Measurements from ENCODE around the gene ZNF346. TPM values are rescaled to one million over a fixed set of nuclear protein-coding genes. Genes with fewer than 3 reads are reported as not detected.

The ZNF346 gene
- total RNA-seq, 1 experiment from 2014 or later, result 32.5 TPM

DNA sequence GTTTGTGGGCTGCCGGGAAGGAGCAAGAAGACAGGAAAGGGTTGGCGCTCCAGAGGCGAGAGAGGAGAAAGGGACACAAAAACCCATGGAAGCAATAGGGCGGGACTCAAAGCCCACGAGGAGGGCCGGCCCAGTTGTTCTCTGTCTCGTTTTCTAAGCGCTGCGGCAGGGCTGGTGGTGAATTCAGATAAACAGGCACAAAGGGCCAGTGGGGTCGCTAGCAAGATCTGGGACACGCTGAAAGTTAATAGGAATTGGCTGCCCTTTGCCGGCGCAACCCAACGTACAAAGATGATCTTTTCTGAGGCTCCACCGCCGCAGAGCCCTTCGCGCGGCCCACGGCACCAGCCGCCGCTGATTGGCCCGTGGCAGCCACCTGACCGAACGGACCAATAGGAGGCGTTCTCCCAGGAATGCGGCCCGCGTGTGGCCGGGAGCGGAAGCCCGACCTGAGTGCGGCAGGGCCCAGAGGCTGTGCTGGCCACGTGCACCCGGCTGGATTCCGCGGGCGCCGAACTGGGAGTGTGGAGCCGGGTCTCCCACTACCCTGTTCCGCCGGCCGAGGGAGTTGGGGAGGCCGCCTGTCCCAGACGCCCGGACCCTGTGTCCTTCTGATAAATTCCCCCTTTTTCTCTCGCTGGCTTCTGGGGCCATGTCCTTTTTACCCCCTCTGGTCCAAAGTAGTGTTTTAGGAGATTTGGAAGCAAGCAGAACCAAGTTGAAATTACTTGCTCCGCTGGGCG lies 94.3 kb downstream of the ZNF346 start:
- Mint-ChIP-seq H3K9me3 (ENCODE audit: unreplicated experiment) (no peaks in the 10 kb centered on the region), H3K27me3 (ENCODE audit: insufficient read depth, unreplicated experiment) (no peaks in the 10 kb centered on the region), H3K27ac (ENCODE audit: low read depth, unreplicated experiment) (no peak overlapping the region), H3K36me3 (ENCODE audit: insufficient read depth, unreplicated experiment) (no peaks in the 10 kb centered on the region), H3K4me3 (ENCODE audit: unreplicated experiment) (no peak overlapping the region), H3K4me1 (ENCODE audit: insufficient read depth, unreplicated experiment) (peaks cover 4% of the 10 kb centered on the region)
- TF ChIP-seq, protein P1, sequence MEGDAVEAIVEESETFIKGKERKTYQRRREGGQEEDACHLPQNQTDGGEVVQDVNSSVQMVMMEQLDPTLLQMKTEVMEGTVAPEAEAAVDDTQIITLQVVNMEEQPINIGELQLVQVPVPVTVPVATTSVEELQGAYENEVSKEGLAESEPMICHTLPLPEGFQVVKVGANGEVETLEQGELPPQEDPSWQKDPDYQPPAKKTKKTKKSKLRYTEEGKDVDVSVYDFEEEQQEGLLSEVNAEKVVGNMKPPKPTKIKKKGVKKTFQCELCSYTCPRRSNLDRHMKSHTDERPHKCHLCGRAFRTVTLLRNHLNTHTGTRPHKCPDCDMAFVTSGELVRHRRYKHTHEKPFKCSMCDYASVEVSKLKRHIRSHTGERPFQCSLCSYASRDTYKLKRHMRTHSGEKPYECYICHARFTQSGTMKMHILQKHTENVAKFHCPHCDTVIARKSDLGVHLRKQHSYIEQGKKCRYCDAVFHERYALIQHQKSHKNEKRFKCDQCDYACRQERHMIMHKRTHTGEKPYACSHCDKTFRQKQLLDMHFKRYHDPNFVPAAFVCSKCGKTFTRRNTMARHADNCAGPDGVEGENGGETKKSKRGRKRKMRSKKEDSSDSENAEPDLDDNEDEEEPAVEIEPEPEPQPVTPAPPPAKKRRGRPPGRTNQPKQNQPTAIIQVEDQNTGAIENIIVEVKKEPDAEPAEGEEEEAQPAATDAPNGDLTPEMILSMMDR (IDR thresholded peaks at IDR 0.05; ENCODE audit: unreplicated experiment), result no peak
- POLR2A ChIA-PET, result no interaction called here
- intact Hi-C loops (cut with micrococcal nuclease), result no loop called here
- DNase-seq (ENCODE audit: unreplicated experiment), result no peak
- CTCF ChIA-PET, result interaction anchor here (1.2 kb wide), 1 partner anchor 9 kb away, joined by 3 read pairs; no protein-coding TSS in a partner anchor
- no TSS peak for BruUV-seq (replicated peaks)

DNA sequence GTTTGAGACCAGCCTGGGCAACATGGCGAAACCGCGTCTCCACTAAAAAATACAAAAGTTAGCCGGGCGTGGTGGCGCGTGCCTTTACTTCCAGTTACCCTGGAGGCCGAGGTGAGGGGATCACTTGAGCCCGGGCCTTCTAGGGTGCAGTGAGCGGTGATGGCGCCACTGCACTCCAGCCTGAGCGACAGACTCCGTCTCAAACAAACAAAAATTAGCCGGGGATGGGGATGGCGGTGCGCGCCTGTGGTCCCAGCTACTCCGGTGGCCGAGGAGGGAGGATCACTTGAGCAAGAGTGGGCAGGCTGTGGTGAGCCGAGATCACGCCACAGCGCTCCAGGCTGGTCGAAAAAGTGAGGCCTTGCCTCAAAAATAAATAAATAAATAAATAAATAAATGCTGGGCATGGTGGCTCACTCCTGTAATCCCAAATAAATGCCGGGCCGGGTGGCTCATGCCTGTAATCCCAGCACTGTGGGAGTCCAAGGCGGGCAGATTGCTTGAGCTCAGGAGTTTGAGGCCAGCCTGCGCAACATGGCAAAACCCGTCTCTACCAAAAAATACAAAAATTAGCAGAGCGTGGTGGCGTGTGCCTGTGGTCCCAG lies 95.0 kb downstream of the ZNF346 start:
- Mint-ChIP-seq H3K27me3 (ENCODE audit: insufficient read depth, unreplicated experiment) (no peaks in the 10 kb centered on the region), H3K9me3 (ENCODE audit: unreplicated experiment) (no peaks in the 10 kb centered on the region), H3K4me1 (ENCODE audit: insufficient read depth, unreplicated experiment) (peaks cover 4% of the 10 kb centered on the region), H3K36me3 (ENCODE audit: insufficient read depth, unreplicated experiment) (no peaks in the 10 kb centered on the region), H3K4me3 (ENCODE audit: unreplicated experiment) (no peak overlapping the region), H3K27ac (ENCODE audit: low read depth, unreplicated experiment) (no peak overlapping the region)
- BruUV-seq (replicated peaks), result no TSS peak
- no peak for DNase-seq (ENCODE audit: unreplicated experiment)
- TF ChIP-seq, protein P1 (IDR thresholded peaks at IDR 0.05; ENCODE audit: unreplicated experiment), result no peak
- CTCF ChIA-PET, result interaction anchor here (0.6 to 1.6 kb wide), 3 partner anchors 10 to 1083 kb away, joined by 3 to 6 read pairs (median 3); no protein-coding TSS in a partner anchor
- intact Hi-C loops (cut with micrococcal nuclease), result no loop called here
- POLR2A ChIA-PET, result interaction anchor here (0.6 kb wide), 1 partner anchor 31 kb away, joined by 3 read pairs; no protein-coding TSS in a partner anchor

DNA sequence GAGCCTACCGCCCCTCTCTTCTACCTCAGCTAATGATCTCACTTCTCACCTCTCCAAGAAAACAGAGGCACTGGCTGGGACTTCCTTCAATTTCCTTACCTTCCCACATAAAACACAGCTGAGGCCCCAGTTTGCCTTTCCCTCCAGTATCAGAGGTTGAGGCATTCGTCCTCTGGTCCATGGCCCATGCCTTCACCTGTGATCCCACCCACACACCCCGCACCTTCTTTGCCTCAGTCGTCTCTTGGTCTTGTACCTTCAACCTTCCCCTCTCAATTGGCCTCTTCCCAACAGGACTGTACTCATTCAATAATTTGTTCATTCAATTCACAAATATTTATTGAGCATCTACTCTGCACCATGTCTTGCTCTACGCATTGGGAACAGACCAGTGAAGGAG lies 100.1 kb downstream of the ZNF346 start:
- no peak for DNase-seq (ENCODE audit: unreplicated experiment)
- Mint-ChIP-seq H3K27me3 (ENCODE audit: insufficient read depth, unreplicated experiment) (no peaks in the 10 kb centered on the region), H3K9me3 (ENCODE audit: unreplicated experiment) (no peaks in the 10 kb centered on the region), H3K4me3 (ENCODE audit: unreplicated experiment) (no peak overlapping the region), H3K36me3 (ENCODE audit: insufficient read depth, unreplicated experiment) (peaks cover 5% of the 10 kb centered on the region), H3K4me1 (ENCODE audit: insufficient read depth, unreplicated experiment) (peaks cover 5% of the 10 kb centered on the region), H3K27ac (ENCODE audit: low read depth, unreplicated experiment) (no peak overlapping the region)
- ChIA-PET POLR2A (interaction anchor here (0.6 kb wide), 1 partner anchor 282 kb away, joined by 3 read pairs; no protein-coding TSS in a partner anchor), CTCF (interaction anchor here (0.9 to 2.8 kb wide), 2 partner anchors 10 to 62 kb away, joined by 4 to 21 read pairs; no protein-coding TSS in a partner anchor)
- TF ChIP-seq, protein P1 (IDR thresholded peaks at IDR 0.05; ENCODE audit: unreplicated experiment), result no peak
- BruUV-seq (replicated peaks), result no TSS peak
- intact Hi-C loops (cut with micrococcal nuclease), result no loop called here

DNA sequence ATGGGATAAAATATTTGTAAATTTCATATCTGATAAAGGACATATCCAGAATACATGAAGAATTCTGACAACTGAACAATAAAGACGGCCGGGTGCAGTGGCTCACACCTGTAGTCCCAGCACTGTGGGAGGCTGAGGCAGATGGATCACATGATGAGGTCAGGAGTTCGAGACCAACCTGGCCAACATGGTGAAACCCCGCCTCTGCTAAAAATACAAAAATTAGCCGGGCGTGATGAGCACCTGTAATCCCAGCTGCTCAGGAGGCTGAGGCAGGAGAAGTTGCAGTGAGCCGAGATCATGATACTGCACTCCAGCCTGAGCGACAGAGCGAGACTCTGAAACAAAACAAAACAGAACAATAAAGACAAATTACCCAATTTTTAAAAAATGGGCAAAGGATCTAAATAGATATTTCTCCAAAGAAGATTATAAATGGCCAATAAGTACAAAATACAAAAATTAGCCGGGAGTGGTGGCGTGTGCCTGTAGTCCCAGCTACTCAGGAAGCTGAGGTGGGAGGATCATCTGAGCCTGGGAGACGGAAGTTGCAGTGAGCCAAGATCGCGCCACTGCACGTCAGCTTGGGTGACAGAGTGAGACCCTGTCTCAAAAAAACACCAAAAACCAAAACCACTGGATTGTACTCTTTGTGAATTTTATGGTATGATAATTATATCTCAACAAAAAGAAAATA lies 101.4 kb downstream of the ZNF346 start:
- no peak overlapping the region for H3K4me3 Mint-ChIP-seq (ENCODE audit: unreplicated experiment)
- CTCF ChIA-PET, result interaction anchor here (1.0 to 14.1 kb wide), 2 partner anchors 11 to 463 kb away, joined by 3 to 140 read pairs; no protein-coding TSS in a partner anchor
- no peaks in the 10 kb centered on the region for H3K9me3 Mint-ChIP-seq (ENCODE audit: unreplicated experiment)
- no peak for DNase-seq (ENCODE audit: unreplicated experiment)
- intact Hi-C loops (cut with micrococcal nuclease), result no loop called here
- no peaks in the 10 kb centered on the region for H3K27me3 Mint-ChIP-seq (ENCODE audit: insufficient read depth, unreplicated experiment)
- peaks cover 5% of the 10 kb centered on the region for H3K36me3 Mint-ChIP-seq (ENCODE audit: insufficient read depth, unreplicated experiment)
- H3K27ac Mint-ChIP-seq (ENCODE audit: low read depth, unreplicated experiment), result no peak overlapping the region
- TF ChIP-seq, protein P1 (IDR thresholded peaks at IDR 0.05; ENCODE audit: unreplicated experiment), result no peak
- BruUV-seq (replicated peaks), result no TSS peak
- POLR2A ChIA-PET, result interaction anchor here (0.9 to 1.4 kb wide), 2 partner anchors 10 to 158 kb away, joined by 3 to 7 read pairs; partner anchors contain the start of gene NSD1
- peaks cover 11% of the 10 kb centered on the region for H3K4me1 Mint-ChIP-seq (ENCODE audit: insufficient read depth, unreplicated experiment)
